Kidney epithelial cell (primary cell): ENCODE results near the gene KCNMA1. TPM values are rescaled to one million over a fixed set of nuclear protein-coding genes. Genes with fewer than 3 reads are reported as not detected.

ENCODE experiments used
- DNase-seq: peaks from one replicate; pipeline ENCODE4 v3.0.0-alpha.2; 2010; ENCODE audit warnings: low read depth
- H3K27me3 ChIP-seq: 2 replicates; pipeline ENCODE4 v1.6.0; 2011; ENCODE audit warnings: low read length; ENCODE audit not compliant: control insufficient read depth, insufficient read depth
- H3K36me3 ChIP-seq: 2 replicates; pipeline ENCODE4 v1.5.1; 2011; ENCODE audit warnings: low read length; ENCODE audit not compliant: control insufficient read depth, insufficient read depth
- H3K4me3 ChIP-seq: 2 replicates; pipeline ENCODE4 v1.5.1; 2011; ENCODE audit warnings: low read depth, mild to moderate bottlenecking, control low read depth, low read length
- CTCF ChIP-seq: IDR thresholded peaks from 2 replicates; pipeline ENCODE4 v1.5.1; 2011; ENCODE audit warnings: mild to moderate bottlenecking, moderate library complexity, low read length, control low read depth, inconsistent platforms; ENCODE audit not compliant: insufficient read depth, poor library complexity, severe bottlenecking
- total RNA-seq: library from RNA; depleted of rRNA; stranded (reverse); fragments of >200 nt; gene quantifications from 2 replicates; pipeline ENCODE4 v1.2.3, GENCODE V29; 2015

The KCNMA1 gene
- total RNA-seq, 1 donor from 2014 or later: 18.9 TPM

- no peak for TF ChIP-seq CTCF
- H3K4me3 ChIP-seq: no peak overlapping the region
Observed at GRCh38 chr10:76918106-76918505, 719.5 kb downstream of the KCNMA1 start.

GRCh38 chr10:76917071-76917470, 720.5 kb downstream of the KCNMA1 start:
- H3K27me3 ChIP-seq: no peaks in the 10 kb centered on the region
- TF ChIP-seq CTCF: no peak
- no peak overlapping the region for H3K4me3 ChIP-seq
- DNase-seq: no peak
- no peaks in the 10 kb centered on the region for H3K36me3 ChIP-seq

More at GRCh38 chr10:76918106-76918505, 719.5 kb downstream of the KCNMA1 start:
- Histone ChIP-seq H3K36me3 (no peaks in the 10 kb centered on the region), H3K27me3 (no peaks in the 10 kb centered on the region)
- no peak for DNase-seq

GRCh38 chr10:76916536-76916935, 721.1 kb downstream of the KCNMA1 start:
- no peak overlapping the region for H3K4me3 ChIP-seq
- H3K36me3 ChIP-seq: no peaks in the 10 kb centered on the region
- no peak for TF ChIP-seq CTCF
- no peaks in the 10 kb centered on the region for H3K27me3 ChIP-seq
- no peak for DNase-seq

GRCh38 chr10:76915316-76915715, 722.3 kb downstream of the KCNMA1 start:
- no peak for TF ChIP-seq CTCF
- Histone ChIP-seq H3K4me3 (no peak overlapping the region), H3K36me3 (no peaks in the 10 kb centered on the region), H3K27me3 (no peaks in the 10 kb centered on the region)
- no peak for DNase-seq

GRCh38 chr10:76911184-76911583, 726.4 kb downstream of the KCNMA1 start:
- DNase-seq: no peak
- Histone ChIP-seq H3K27me3 (no peaks in the 10 kb centered on the region), H3K4me3 (no peak overlapping the region), H3K36me3 (no peaks in the 10 kb centered on the region)
- no peak for TF ChIP-seq CTCF

- no peaks in the 10 kb centered on the region for H3K36me3 ChIP-seq
- no peak for TF ChIP-seq CTCF
- DNase-seq: no peak
- H3K4me3 ChIP-seq: no peak overlapping the region
- H3K27me3 ChIP-seq: no peaks in the 10 kb centered on the region
Observed at GRCh38 chr10:76910184-76910962, 727.2 kb downstream of the KCNMA1 start.
